ENCODE data around the gene C2.
"Not testable (repeated sequence)": the region's sequence is repeated elsewhere in the genome, so short reads cannot be mapped to it uniquely, and the experiment has no call there.

The C2 gene

DNA sequence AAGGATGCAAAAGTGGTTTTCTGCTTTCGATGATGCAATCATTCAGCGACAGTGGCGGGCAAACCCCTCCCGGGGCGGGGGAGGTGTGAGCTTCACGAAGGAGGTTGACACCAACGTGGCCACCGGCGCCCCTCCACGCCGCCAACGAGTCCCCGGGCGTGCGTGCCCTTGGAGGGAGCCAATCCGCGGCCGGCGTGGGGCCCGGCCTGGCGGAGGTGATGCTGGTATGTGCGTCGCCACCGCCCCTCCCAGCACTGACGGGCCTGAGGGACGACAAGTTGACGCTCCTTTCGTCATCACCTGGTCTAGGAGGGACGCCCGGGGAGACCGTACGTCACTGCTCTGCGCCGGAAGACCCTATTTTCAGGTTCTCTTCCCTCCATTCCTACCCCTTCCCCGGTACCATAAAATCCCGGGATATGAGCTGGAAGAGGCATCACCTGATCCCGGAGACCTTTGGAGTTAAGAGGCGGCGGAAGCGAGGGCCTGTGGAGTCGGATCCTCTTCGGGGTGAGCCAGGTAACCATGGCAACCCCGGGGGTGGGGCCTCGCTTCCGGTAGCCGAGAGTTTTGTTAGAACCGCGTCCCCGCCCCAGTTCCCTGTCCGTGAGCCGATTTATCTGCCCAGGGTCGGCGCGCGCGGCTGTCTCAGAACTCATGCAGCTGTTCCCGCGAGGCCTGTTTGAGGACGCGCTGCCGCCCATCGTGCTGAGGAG lies 44.6 kb downstream of the C2 start, which contains the start of gene DXO:
DXO (minus strand) TSS at position 146 of the 716 bp plus-strand sequence. CDS start 463 bp downstream, outside the sequence.
- no peak for TF ChIP-seq CTCF (IDR thresholded peaks at IDR 0.05; ENCODE audit: low read depth, low read length)
- in situ Hi-C loops (cut with HindIII; ENCODE audit: low sequenced_read_pairs) = no loop called here
- H3K4me3 ChIP-seq (ENCODE audit: low read depth, low read length) = peak within 1 kb of the TSS; percentile 91
- DNase-seq (ENCODE audit: low read depth, low spot score) = peak; percentile 99

DNA sequence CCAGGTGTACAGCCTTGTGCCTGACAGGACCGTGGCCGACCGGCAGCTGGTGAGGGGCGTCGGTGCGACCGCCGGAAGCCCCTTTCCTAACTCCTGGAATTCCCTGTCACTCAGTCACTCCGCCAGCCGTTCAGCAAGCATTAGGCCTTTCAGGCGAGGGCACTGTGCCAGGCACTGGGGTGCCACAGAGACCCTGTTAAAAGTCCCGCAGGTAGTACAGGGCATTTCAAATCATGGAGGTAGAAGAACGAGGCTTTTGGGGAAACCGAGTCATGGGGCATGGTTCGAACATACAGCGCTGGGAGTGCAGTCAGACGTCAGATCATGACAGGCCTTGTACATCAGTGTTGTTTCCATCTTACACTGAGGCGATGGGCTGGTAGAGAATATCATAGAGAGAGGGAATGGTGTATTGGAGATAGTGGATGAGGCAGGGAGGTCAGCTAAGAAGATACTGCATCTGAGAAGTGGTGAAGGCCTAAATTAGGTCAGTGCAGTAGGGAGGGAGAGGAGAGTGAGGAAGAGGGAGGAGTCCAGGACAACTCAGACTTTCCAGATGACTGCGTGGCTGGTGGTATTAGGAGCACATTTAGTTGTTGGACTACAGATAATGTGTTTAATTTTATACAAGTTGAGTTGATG lies 45.3 kb downstream of the C2 start:
- peak overlapping the region; percentile 91 for H3K4me3 ChIP-seq (ENCODE audit: low read depth, low read length)
- no peak for TF ChIP-seq CTCF (IDR thresholded peaks at IDR 0.05; ENCODE audit: low read depth, low read length)
- in situ Hi-C loops (cut with HindIII; ENCODE audit: low sequenced_read_pairs) = no loop called here
- DNase-seq (ENCODE audit: low read depth, low spot score) = peak; percentile 24

- in situ Hi-C loops (cut with HindIII; ENCODE audit: low sequenced_read_pairs); DNase-seq (ENCODE audit: low read depth, low spot score); H3K4me3 ChIP-seq (ENCODE audit: low read depth, low read length): not testable (repeated sequence)
Measured at GRCh38 chr6:31976065-31976464, 48.5 kb downstream of the C2 start.

DNA sequence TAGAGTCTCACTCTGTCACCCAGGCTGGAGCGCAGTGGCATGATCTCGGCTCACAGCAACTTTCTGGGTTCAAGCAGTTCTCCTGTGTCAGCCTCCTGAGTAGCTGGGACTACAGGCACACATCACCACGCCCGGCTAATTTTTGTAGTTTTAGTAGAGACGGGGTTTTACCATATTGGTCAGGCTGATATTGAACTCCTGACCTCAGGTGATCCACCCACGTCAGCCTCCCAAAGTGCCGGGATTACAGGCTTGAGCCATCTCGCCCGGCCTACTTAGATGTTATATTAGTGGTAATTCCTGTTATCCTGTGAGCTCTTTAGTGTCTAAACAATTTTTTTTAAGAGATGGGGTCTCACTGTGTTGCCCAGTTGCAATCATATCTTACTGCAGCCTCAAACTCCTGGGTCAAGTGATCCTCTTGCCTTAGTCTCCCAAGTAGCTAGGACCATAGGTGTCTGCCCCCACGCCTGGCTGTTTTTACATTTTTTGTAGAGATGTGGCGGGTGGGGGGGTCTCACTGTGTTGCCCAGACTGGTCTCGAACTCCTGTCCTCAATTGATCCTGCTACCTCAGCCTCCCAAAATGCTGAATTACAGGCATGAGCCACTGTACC lies 50.4 kb downstream of the C2 start:
- in situ Hi-C loops (cut with HindIII; ENCODE audit: low sequenced_read_pairs) = no loop called here
- TF ChIP-seq CTCF (IDR thresholded peaks at IDR 0.05; ENCODE audit: low read depth, low read length) = no peak
- no peak overlapping the region for H3K4me3 ChIP-seq (ENCODE audit: low read depth, low read length)
- no peak for DNase-seq (ENCODE audit: low read depth, low spot score)

- no peak for DNase-seq (ENCODE audit: low read depth, low spot score)
- no peak overlapping the region for H3K4me3 ChIP-seq (ENCODE audit: low read depth, low read length)
- in situ Hi-C loops (cut with HindIII; ENCODE audit: low sequenced_read_pairs) = no loop called here
- TF ChIP-seq CTCF (IDR thresholded peaks at IDR 0.05; ENCODE audit: low read depth, low read length) = no peak
Measured at GRCh38 chr6:31978831-31979230, 51.3 kb downstream of the C2 start.

DNA sequence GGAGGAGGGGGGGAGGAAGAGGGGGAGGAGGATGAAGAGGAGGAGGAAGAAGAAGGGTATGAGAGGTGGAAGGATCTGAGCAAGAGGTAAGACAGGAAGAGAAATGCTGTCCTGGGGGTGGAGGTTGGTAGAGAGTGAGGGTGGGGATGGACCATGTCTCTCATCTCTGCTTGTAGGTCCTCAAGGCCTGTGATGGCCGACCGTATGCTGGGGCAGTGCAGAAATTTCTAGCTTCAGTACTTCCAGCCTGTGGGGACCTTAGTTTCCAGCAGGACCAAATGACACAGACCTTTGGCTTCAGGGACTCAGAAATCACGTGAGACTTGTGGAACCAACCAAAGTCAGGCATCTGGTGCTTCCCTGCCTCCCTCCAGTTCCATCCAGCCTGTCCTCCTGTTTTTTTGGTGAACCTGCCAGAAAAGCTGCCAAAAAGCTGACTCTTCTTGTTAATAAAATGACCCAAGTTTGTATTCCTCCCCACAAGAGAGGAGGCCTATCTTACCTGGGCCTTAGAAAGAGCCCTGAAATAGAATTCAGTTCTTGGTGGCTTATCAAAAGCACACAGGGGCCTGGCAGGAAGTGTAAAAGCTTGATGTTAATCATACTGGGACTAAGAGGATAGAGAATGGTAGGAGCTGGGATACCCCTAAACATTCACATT lies 51.9 kb downstream of the C2 start:
- no peak for TF ChIP-seq CTCF (IDR thresholded peaks at IDR 0.05; ENCODE audit: low read depth, low read length)
- DNase-seq (ENCODE audit: low read depth, low spot score) = no peak
- H3K4me3 ChIP-seq (ENCODE audit: low read depth, low read length) = no peak overlapping the region
- in situ Hi-C loops (cut with HindIII; ENCODE audit: low sequenced_read_pairs) = no loop called here

- DNase-seq (ENCODE audit: low read depth, low spot score); H3K4me3 ChIP-seq (ENCODE audit: low read depth, low read length); in situ Hi-C loops (cut with HindIII; ENCODE audit: low sequenced_read_pairs): not testable (repeated sequence)
Measured at GRCh38 chr6:31980195-31980876, 52.8 kb downstream of the C2 start.

GRCh38 chr6:31980998-31981397 lies 53.5 kb downstream of the C2 start:
- H3K4me3 ChIP-seq (ENCODE audit: low read depth, low read length); DNase-seq (ENCODE audit: low read depth, low spot score); in situ Hi-C loops (cut with HindIII; ENCODE audit: low sequenced_read_pairs): not testable (repeated sequence)

- DNase-seq (ENCODE audit: low read depth, low spot score); in situ Hi-C loops (cut with HindIII; ENCODE audit: low sequenced_read_pairs); H3K4me3 ChIP-seq (ENCODE audit: low read depth, low read length): not testable (repeated sequence)
Measured at GRCh38 chr6:31981744-31982143, 54.2 kb downstream of the C2 start, which contains the start of gene C4A. TSS of gene C4A (plus strand) at chr6:31982057. CDS start at chr6:31982108, 51 bp downstream.

DNA sequence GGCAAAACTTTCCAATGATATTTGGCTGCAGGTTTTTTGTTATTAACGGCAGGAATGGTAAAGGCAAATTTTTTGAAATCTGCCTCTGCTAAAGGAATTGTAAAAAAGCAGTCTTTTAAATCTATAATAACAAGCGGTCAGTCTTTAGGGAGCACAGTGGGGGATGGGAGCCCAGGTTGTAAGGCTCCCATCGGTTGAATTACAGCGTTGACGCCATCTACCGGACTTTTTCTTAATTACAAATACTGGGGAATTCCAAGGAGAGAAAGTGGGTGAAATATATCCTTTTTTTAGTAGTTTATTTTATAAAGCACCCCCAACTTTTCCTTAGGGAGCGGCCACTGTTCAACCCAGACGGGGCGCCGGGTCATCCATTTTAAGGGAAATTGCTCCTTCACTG lies 61.8 kb downstream of the C2 start:
- H3K4me3 ChIP-seq (ENCODE audit: low read depth, low read length); in situ Hi-C loops (cut with HindIII; ENCODE audit: low sequenced_read_pairs); DNase-seq (ENCODE audit: low read depth, low spot score): not testable (repeated sequence)
